Effector CD4-positive, alpha-beta T cell (primary cell): ENCODE data around the gene STEAP2. TPM values are rescaled to one million over a fixed set of nuclear protein-coding genes. Genes with fewer than 3 reads are reported as not detected.
"Not testable (repeated sequence)": the region's sequence is repeated elsewhere in the genome, so short reads cannot be mapped to it uniquely, and the experiment has no call there.

Experiments used
- DNase-seq: peaks from one replicate; pipeline ENCODE4 v3.0.0-alpha.2; 2020
- total RNA-seq: gene quantifications from one replicate; lab custom pipeline; 2026; lab: John Stamatoyannopoulos, UW

Gene STEAP2
- not detected for total RNA-seq

GRCh38 chr7:90211391-90212148, at the start of gene STEAP2:
STEAP2 (plus strand) TSS chr7:90211740; CDS start chr7:90225083, 13,343 bp downstream.
- DNase-seq = no peak

- DNase-seq = no peak
Measured at GRCh38 chr7:90163534-90163933, 48.0 kb upstream of the STEAP2 start.

GRCh38 chr7:90165724-90166123, 45.8 kb upstream of the STEAP2 start:
- no peak for DNase-seq

GRCh38 chr7:90166153-90166552, 45.4 kb upstream of the STEAP2 start:
- DNase-seq = no peak

- no peak for DNase-seq
Measured at GRCh38 chr7:90167361-90167760, 44.2 kb upstream of the STEAP2 start.

- no peak for DNase-seq
Measured at GRCh38 chr7:90169891-90170290, 41.6 kb upstream of the STEAP2 start.

- no peak for DNase-seq
Measured at GRCh38 chr7:90172121-90172520, 39.4 kb upstream of the STEAP2 start.

- DNase-seq = no peak
Measured at GRCh38 chr7:90172624-90173023, 38.9 kb upstream of the STEAP2 start.

- no peak for DNase-seq
Measured at GRCh38 chr7:90173127-90173844, 38.3 kb upstream of the STEAP2 start.

GRCh38 chr7:90175667-90176066, 35.9 kb upstream of the STEAP2 start:
- DNase-seq = no peak

GRCh38 chr7:90176195-90176594, 35.3 kb upstream of the STEAP2 start:
- DNase-seq = no peak

GRCh38 chr7:90178166-90178565, 33.4 kb upstream of the STEAP2 start:
- DNase-seq = no peak

GRCh38 chr7:90178679-90179278, 32.8 kb upstream of the STEAP2 start:
- no peak for DNase-seq

- no peak for DNase-seq
Measured at GRCh38 chr7:90180011-90180585, 31.4 kb upstream of the STEAP2 start.

- no peak for DNase-seq
Measured at GRCh38 chr7:90180649-90181048, 30.9 kb upstream of the STEAP2 start.

GRCh38 chr7:90181485-90181884, 30.1 kb upstream of the STEAP2 start:
- DNase-seq = no peak

GRCh38 chr7:90186290-90186689, 25.2 kb upstream of the STEAP2 start:
- DNase-seq = not testable (repeated sequence)

GRCh38 chr7:90187507-90188050, 24.0 kb upstream of the STEAP2 start:
- DNase-seq = no peak

GRCh38 chr7:90188281-90188680, 23.3 kb upstream of the STEAP2 start:
- no peak for DNase-seq

GRCh38 chr7:90190995-90191394, 20.5 kb upstream of the STEAP2 start:
- DNase-seq = no peak

- no peak for DNase-seq
Measured at GRCh38 chr7:90191648-90192047, 19.9 kb upstream of the STEAP2 start.

- DNase-seq = no peak
Measured at GRCh38 chr7:90192876-90193750, 18.4 kb upstream of the STEAP2 start.
